ENCODE measurements around the gene NDOR1. TPM values are rescaled to one million over a fixed set of nuclear protein-coding genes. Genes with fewer than 3 reads are reported as not detected.

NDOR1 gene
- total and polyA plus RNA-seq, 2 of the 8 experiments (the other 6 are each of a cell fraction or from before 2014, with no cell fraction given), result 25.7 to 32.3 TPM

DNA sequence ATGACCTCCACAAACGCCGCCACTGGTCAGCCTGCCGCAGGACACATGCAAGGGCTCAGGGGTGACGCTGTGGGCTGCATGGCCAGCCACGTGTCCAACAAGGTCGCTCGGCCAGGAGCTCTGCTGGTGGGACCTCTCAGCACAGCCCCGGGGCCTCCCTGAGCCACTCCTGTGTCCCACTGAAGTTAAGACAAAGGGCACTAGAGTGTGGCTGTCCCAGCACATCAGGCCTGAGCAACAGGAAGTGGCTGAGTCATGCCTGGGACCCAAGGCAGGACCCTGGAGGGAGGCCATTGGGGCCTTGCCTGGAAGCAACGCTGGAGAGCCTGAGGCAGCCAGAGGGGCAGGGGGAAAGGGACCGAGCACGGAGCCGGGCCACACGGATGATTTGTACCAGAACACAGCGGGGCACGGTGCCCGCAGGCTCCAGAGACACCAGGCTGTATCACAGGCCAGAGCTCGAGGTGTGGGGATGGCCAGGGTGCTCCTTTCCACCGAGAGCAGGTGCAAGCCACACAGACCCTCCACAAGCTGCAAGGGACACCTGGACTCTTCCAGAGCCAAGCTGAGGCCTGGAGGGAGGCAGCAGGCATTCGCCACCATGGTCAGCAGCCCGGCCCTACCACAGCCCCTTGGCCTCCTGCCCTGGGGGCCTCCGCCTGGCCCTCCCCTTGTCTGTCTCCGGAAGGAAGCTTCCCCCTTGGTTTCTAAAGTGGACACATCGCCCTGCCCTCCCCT, 27.1 kb upstream of the NDOR1 start (continued):
- TF ChIP-seq SP1 (IDR thresholded peaks at IDR 0.05; ENCODE audit: low read depth, low read length) (no peak), CEBPB (IDR thresholded peaks at IDR 0.05; ENCODE audit: low read depth, low read length) (no peak), TBP (IDR thresholded peaks at IDR 0.05; ENCODE audit: low read depth, low read length) (no peak), CHD1 (IDR thresholded peaks at IDR 0.05; ENCODE audit: low read depth, low read length) (no peak)

Data from H1 (cell line).